ENCODE results near the gene MX2. TPM values are rescaled to one million over a fixed set of nuclear protein-coding genes. Genes with fewer than 3 reads are reported as not detected.
"Not testable (repeated sequence)": the region's sequence is repeated elsewhere in the genome, so short reads cannot be mapped to it uniquely, and the experiment has no call there.

MX2 gene
- polyA plus RNA-seq, 1 donor = 2.5 TPM

DNA sequence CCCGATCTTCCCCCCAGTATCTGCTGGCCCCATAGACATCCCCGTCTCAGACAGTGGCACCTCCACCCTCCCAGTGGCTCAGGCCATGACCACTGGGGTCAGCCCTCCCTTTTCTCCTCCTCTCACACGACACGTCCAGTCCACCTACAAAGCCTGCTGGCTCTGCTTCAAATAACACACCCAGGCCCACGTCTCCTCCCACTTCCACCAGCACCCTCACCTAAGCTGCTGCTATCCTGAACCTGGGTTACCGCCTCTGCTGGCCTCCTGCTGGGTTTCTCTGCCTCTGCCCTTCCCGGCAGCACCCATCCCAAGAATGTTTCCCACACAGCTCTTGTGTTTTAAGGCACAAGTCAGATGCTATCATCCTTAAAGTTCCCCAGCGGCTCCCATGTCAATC, 26.0 kb downstream of the MX2 start:
- no peak for DNase-seq

- no peak for DNase-seq
Measured at GRCh38 chr21:41388259-41388658, 26.4 kb downstream of the MX2 start.

DNA sequence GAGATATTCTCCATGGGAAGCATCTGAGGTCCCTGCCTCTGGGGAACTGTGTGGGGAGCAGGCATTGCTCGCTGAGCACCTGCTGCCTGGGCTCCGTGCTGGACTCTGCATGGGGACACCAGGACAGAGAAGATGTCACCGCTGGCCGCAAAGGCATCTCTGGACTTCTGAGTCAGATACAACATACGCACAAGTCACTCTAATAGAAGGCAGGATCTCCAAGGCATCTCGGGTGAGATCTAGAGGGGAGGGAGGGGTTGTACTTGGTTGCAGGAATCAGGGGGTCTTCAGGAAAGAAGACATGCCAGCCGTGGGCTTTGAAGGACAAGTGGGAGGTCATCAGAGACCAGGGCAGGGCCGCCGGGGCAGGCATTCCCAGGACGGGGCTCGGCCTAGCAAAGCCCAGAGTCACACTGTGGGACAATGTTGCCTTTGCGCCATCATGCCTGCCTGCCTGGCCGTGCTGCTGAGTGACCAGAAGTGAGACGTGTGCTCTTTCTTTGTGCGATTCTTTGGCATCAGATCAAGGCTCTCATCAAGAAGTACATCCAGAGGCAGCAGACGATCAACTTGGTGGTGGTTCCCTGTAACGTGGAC, 28.3 kb downstream of the MX2 start:
- DNase-seq = no peak

GRCh38 chr21:41393876-41394465, 32.1 kb downstream of the MX2 start:
- no peak for DNase-seq

DNA sequence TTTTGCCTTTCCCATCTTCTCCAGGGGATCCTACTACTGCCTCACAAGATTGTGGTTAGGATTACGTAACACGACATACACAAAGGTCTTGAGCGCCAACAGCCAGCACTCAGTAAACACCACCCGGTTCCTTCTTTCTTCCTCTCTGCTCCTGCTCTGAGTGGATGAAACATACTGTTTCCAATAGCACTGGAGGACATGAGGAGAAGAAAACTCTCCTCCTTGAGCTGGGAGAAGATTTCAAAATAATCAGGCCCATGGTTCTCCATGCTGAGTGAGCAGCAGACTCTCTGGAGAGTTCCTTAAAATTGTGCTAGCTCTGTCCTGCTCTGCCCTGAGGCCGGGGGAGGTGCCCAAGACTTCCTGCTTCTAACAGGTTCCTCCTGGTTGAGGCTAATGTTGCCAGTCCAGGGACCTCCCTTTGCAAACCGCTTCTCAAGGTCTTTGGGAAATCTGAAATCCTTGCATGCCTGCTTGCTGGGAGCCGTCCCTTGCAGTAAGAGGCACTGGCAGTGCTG, 34.8 kb downstream of the MX2 start:
- no peak for DNase-seq

DNA sequence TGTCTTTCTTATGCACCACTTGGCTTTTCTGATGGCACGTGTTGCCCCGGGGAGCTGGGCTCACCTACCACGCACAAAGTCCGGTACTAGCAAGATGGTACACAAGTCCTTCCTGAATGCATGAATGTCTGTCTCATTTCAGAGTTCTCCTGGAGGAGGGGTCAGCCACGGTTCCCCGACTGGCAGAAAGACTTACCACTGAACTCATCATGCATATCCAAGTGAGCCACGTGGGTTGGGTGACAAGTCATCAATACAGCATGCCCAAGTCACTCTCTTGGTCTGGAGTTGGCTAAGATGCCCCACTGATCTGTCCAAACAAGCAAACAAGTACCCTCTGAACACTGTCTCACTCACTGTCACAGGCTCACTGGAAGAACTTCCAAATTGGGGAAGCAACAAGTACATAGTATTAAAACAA, 35.7 kb downstream of the MX2 start:
- no peak for DNase-seq

DNA sequence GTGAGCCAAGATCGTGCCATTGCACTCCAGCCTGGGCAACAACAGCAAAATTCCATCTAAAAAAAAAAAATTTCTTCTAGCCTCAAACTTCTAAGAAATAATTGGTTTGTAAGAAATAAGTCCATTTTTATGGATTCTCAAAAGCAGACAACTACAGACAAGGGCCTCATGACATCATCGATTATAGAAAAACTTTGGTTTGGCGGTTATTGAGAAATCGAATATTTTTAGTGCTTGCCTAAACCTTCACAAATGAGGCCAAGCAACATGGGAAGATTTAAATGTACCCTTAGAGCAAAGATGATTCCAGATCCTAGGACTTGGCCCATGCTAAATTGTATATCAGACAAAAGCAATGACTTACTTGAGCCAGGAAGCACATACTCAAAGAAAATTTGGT, 36.4 kb downstream of the MX2 start:
- DNase-seq = no peak

DNA sequence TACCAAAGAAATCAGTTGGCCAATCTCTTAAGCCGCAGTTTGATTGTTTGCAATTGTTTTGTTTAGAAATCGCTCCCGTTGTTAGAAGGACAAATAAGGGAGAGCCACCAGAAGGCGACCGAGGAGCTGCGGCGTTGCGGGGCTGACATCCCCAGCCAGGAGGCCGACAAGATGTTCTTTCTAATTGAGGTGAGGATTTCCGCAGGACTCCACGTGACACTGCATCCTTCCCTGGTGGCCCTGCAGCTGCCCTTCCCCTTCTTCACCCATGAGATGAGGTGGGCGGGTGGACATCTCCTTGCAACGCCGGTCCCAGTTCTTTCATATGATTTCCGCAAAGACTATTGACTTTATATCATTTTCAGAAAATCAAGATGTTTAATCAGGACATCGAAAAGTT, 37.0 kb downstream of the MX2 start:
- no peak for DNase-seq

DNA sequence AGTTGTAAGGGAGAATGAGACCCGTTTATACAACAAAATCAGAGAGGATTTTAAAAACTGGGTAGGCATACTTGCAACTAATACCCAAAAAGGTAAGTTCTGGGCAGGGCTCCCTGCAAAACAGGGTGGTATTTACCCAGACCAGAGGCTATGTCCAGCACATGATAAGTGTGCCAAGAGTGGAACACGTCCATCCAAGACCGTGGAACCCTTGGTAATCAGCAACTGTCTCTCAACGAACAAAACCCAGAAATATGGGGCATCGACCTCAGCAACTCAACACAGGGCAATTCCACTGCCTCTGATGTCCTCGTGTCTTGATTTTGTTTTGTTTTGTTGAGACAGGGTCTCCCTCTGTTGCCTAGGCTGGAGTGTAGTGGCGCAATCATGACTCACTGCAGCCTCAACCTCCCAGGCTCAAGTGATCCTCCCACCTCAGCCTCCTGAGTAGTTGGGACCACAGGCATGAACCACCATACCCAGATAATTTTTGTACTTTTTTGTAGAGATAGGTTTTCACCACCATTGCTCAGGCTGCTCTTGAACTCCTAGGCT, 37.5 kb downstream of the MX2 start:
- no peak for DNase-seq

- no peak for DNase-seq
Measured at GRCh38 chr21:41402231-41402630, 40.4 kb downstream of the MX2 start.

DNA sequence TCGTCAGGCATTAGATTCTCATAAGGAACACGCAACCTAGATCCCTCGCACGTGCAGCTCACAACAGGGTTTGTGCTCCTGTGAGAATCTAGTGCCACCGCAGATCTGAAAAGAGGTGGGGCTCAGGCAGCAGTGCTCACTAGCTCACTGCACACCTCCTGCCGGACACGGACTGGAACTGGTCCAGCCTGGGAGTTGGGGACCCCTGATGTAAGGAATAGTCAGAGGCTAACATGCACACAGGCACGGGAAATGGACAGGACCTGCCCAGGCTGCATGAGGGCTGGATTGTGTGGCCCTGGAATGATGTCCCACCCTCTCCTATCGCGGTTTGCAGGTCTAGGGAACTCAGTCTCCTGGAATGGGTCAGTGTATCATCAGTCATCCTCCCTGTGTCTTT, 41.0 kb downstream of the MX2 start:
- DNase-seq = no peak

GRCh38 chr21:41403331-41403730, 41.5 kb downstream of the MX2 start:
- DNase-seq = no peak

- no peak for DNase-seq
Measured at GRCh38 chr21:41403966-41404365, 42.1 kb downstream of the MX2 start.

- no peak for DNase-seq
Measured at GRCh38 chr21:41405321-41405720, 43.5 kb downstream of the MX2 start.

GRCh38 chr21:41406340-41406739, 44.5 kb downstream of the MX2 start:
- no peak for DNase-seq

GRCh38 chr21:41407541-41408460, 46.0 kb downstream of the MX2 start:
- no peak for DNase-seq

DNA sequence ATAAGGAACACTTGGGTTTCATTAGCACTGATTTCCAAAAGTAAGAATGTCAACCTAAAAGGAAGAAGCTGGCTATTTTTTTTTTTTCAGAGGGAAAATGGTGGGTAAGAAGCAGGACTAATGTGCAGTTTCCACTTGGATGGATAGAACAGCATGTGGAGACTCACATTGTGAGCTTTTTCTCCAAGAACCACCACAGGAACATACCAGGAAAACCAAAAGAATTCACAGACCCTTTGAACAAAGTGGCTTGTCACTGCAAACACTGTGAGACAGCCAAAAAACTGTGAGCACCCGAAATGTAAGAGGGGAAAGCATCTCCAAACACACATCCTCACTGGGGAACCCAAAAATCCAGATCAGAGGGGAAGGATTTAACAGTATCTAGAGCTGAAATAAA, 48.5 kb downstream of the MX2 start:
- no peak for DNase-seq

DNA sequence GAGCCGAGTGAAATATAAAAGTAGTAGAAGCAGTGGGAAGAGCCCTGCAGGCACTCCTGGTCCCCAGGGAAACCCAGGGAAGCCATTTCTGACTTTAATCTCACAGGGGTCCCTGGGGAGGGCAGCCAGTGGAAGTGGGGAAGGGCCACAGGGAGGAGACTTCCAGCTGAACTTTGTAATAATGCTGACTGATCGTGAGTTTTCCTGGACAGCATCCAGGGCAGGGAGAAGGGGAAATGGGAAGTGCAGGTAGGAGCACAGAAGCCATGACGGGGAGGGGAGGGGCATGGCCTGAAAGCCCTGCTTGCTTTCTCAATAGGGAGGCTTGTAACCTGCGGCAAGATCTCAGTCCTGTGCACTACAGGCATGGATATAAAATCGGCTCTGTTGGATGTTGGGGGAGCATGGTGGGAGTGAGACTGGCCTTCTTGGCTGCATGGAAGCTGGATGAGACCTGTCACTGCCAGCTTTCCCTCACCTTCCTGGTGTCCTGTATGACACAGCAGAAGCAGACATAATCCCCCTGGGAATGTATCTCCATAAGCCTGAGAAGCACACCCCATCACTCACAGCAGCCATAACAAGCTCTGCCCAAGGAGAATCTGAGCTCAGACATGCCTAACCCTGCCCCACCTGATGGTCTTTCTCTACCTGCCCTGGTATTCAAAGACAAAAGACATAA, 49.1 kb downstream of the MX2 start:
- no peak for DNase-seq

DNA sequence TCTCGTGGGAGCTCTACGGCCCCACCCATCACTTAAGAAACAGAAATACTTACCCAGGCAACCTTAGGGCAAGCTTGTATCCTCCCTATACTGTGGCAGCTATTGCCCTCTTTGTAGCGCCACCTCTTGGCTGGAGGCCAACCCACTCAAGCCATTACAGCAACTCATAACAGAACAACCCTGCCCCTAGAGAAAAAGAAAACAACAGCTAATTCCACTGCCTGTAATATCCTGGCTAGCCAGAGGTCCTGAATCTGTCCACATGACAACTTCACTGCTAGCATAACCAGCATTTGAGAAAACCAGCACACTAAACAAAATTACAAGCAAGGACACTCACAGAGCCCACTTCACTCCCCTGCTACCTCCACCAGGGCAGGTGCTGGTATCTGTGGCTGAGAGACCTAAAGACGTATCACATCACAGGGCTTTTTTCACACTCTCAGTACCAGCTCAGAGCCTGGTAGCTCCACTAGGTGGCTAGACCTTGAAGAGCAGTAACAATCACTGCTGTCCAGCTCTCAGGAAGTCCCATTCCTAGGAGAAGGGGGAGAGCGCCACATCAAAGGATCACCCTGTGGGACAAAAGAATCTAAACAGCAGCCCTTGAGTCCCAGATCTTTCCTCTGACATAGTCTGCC, 49.7 kb downstream of the MX2 start:
- no peak for DNase-seq

DNA sequence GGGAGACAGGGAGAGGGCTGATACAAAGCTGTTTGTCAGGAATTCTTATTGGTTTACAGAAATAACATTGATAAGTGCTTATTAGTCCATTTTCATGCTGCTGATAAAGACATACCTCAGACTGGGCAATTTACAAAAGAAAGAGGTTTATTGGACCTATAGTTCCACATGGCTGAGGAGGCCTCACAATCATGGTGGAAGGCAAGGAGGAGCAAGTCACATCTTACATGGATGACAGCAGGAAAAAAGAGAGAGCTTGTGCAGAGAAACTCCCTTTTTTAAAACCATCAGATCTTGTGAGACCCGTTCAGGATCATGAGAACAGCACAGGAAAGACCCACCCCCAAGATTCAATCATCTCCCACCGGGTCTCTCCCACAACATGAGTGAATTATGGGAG, 55.7 kb downstream of the MX2 start:
- DNase-seq = not testable (repeated sequence)

DNA sequence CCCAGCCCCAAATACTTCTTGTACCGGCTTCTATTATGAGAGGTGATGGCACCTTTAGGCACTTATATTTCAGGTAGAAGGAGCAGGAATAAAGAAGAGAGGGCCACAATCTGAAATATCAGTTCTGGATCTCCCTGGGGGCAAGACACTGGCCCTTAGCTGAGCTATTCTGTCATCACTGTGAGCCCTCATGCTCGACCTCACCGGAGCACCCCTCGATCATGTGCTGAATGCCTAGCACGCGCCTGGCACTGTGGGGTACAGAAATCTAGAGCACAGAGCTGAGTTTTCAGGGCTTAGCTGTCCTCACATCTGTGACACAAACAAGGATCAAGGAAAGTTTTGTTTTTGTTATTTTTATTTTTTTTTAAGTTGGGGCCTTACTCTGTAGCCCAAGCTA, 56.6 kb downstream of the MX2 start:
- DNase-seq = no peak
